Activated CD8-positive, alpha-beta memory T cell treated with anti-CD3 and anti-CD28 coated beads for 24 hours (primary cell): ENCODE measurements around the gene KRTAP3-2.

Experiments used
- DNase-seq: peaks from one replicate; pipeline ENCODE4 v3.0.0-alpha.2; 2020

The KRTAP3-2 gene

GRCh38 chr17:40961591-40961990, 38.1 kb downstream of the KRTAP3-2 start:
- DNase-seq = no peak

- DNase-seq = no peak
Observed at GRCh38 chr17:40960144-40960543, 39.6 kb downstream of the KRTAP3-2 start.

GRCh38 chr17:40958086-40958953, 41.4 kb downstream of the KRTAP3-2 start:
- no peak for DNase-seq

DNA sequence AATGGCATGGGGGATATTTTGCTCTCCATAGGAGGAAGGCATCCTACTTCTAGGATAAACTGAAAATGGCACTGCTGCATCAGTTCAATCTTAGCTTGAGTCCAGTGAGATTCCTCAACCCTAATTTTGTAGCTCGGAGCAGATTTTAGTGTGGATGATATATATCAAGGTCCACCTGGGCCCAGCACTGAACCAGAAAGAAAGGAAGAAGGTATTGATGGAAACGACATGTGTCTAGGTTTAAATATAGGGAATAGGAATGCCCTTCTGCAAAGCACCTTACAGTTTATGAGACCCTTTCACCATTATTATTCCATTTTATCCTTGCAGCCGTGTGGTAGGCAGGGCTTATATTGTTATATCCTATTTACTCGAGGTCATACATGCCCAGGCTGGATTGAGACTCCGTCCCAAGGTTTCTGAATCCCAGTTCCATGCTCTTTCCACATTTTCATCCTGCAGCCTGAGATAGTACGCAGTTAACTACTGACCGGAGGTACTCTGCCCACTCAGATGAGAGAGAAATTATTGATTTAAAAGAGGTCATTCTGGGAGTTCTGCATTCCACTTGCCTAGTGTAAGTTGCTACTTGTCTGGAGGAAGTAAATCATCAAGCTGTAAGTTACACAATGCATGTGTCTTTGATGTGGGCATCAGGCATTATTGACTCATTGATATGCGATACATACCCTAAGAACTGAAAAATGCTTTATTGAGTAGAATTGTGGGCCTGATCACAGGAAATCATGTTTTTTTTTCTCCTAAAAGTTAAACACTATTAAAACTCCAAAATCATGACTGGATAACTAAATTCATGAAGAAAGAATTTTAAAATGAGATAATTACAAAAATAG, 43.1 kb downstream of the KRTAP3-2 start:
- no peak for DNase-seq

GRCh38 chr17:40953881-40954280, 45.8 kb downstream of the KRTAP3-2 start:
- no peak for DNase-seq

DNA sequence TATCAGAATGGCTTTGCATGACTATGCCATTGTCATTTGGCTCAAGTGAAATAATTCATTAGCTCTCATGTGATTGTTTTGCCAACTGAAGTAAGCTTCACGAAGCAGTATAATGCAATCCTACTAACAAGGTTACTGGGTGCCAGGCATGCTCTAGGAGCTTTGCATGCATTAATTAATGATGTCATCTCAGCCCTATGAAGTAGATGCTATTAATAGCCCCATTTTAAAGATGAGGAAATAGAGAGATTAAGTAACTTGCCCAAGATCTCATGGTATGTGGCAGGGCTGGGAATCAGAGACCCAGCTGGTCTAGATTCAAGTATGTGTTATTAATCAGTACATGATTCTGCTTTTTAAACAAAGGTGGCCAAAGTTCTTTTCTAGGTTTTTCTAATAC, 47.0 kb downstream of the KRTAP3-2 start:
- DNase-seq = no peak

DNA sequence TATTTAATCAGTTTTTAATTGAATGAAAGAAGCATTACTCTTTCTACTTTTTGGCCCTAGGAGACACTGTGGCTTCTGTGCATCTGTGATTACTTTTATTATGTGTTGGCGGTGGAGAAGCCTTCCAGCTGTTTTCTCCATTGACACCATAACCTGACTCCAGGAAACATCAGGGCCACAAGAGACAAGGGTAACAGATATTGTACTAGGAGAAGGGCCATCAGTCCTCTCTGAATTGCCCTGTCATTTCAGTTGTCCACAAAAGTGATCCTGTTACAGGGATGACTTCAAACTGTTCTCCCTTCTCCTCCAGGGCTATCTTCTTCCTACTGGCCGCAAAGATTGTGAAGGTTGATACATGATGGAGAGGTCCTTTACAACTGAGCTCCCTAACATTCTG, 47.6 kb downstream of the KRTAP3-2 start:
- DNase-seq = no peak

GRCh38 chr17:40951011-40951622, 48.6 kb downstream of the KRTAP3-2 start:
- no peak for DNase-seq

GRCh38 chr17:40950176-40950575, 49.5 kb downstream of the KRTAP3-2 start:
- no peak for DNase-seq

- no peak for DNase-seq
Observed at GRCh38 chr17:40949418-40949817, 50.3 kb downstream of the KRTAP3-2 start.
